Aortic smooth muscle cell (primary cell): ENCODE results near the gene MAP1A. TPM values are rescaled to one million over a fixed set of nuclear protein-coding genes. Genes with fewer than 3 reads are reported as not detected.

Experiments
- total RNA-seq: library from RNA; depleted of rRNA; stranded (reverse); fragments of >200 nt; gene quantifications from 2 replicates; pipeline ENCODE4 v1.2.3, GENCODE V29; 2014

Gene MAP1A
- 35.8 and 49.3 TPM in 2 replicates for total RNA-seq

DNA sequence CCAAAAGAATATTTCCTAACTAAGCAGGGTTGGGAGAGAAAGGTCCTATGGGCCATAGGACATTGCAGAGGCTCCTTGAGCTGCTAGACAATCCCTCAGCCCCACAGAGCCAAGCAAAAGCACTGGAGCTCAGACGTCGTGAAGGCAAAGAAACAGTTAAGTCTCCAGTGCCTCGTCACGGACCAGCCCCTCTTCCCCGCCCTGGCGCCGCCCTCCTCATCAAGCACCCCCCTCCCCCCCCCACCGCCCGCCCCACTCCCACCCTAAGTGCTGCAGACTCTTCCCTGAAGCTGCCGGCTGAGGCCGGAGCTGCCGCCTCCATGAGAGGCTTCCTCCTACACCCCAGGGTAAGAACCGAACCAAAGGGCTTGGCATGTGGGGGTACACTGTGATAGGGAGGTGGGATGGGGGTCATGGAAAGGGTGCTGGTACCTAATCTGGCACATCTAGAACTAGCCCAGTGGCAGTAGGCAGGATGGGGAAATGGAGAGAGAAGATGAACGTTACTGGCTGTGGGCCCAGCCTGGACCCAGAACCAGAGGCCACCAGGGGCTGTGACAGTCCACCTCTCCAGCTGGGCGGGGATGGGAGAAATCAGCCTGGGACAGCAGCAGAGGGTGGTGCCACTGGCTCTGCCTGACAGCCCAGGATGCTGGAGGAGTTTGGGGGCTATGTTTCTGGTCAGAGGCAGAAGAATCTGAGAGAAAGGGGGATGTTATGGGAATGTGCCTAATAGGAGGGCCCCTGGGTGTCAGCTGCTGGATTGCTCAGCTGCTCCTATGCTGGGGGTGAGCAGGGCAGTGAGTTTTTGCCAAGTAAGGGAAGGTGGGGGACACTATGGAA, at the start of gene MAP1A:
MAP1A (plus strand) TSS at position 255 of the 843 bp plus-strand sequence. CDS start 3,866 bp downstream, outside the sequence.

GRCh38 chr15:43492673-43493601, 24.5 kb upstream of the MAP1A start, which contains the start of gene TP53BP1:
Gene TP53BP1 (minus strand): TSS chr15:43493156. CDS start chr15:43493043, 113 bp downstream.

Other genes with a start within 250 kb of the MAP1A start
- not detected in 2 replicates for gene TGM7, start 215.4 kb upstream of the MAP1A start, total RNA-seq
- 8.5 and 9.1 TPM in 2 replicates for gene LCMT2, start 187.0 kb upstream of the MAP1A start, total RNA-seq
- gene ZSCAN29, start 146.6 kb upstream of the MAP1A start, total RNA-seq = 16.1 and 17.3 TPM in 2 replicates
- gene TUBGCP4, start 146.5 kb upstream of the MAP1A start, total RNA-seq = 9.5 and 10.0 TPM in 2 replicates
- gene TP53BP1, start 24.5 kb upstream of the MAP1A start, total RNA-seq = 68.0 and 71.2 TPM in 2 replicates
- gene PPIP5K1, start 72.6 kb downstream of the MAP1A start, total RNA-seq = 18.8 and 27.0 TPM in 2 replicates
- not detected in 2 replicates for gene CKMT1B, start 76.4 kb downstream of the MAP1A start, total RNA-seq
- gene STRC, start 101.2 kb downstream of the MAP1A start, total RNA-seq = under 0.01 TPM in 1 of 2 replicates, not detected in the other
- gene CATSPER2, start 131.2 kb downstream of the MAP1A start, total RNA-seq = 0.53 and 0.75 TPM in 2 replicates
- not detected in 2 replicates for gene CKMT1A, start 176.3 kb downstream of the MAP1A start, total RNA-seq
- gene PDIA3, start 228.8 kb downstream of the MAP1A start, total RNA-seq = 121 and 256 TPM in 2 replicates